ENCODE results near the gene C3orf70. TPM values are rescaled to one million over a fixed set of nuclear protein-coding genes. Genes with fewer than 3 reads are reported as not detected.

Gene C3orf70
- total and polyA plus RNA-seq, 10 donors = 0.41 to 9.9 (median 5.7) TPM

DNA sequence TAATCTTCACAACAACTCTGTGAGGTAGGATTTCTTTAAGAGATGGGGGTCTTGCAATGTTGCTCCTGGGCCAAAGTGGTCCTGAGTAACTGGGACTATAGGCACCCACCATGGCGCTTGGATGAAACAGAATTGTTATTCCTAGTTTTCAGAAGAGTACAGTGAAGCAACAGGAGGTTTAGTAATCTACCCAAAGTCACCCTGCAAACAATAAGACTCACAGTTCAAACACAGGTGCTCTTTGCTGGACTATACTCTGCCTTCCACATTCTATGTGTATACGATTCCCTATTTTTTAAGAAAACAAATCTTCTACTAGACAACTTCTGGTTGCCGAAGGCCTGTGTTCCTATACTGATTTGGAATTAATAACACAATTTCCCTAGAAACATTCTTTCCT, 8.1 kb downstream of the C3orf70 start:
- 81 to 97% (median 97%) methylated on average over 3 of the region's 3 CpGs for WGBS, 5 donors
- peaks cover 0 to 26% (median 0%) of the 10 kb centered on the region in 7 donors for H3K27me3 ChIP-seq (replicated peaks in 1 of 7)
- no peaks in the 10 kb centered on the region for H3K9me3 ChIP-seq
- H3K27ac ChIP-seq = no peak overlapping the region
- H3K4me3 ChIP-seq = no peak overlapping the region
- TF ChIP-seq POLR2A (IDR thresholded peaks at IDR 0.05) (no peak), POLR2AphosphoS5 (IDR thresholded peaks at IDR 0.05) (no peak)
- TF ChIP-seq, protein P1, sequence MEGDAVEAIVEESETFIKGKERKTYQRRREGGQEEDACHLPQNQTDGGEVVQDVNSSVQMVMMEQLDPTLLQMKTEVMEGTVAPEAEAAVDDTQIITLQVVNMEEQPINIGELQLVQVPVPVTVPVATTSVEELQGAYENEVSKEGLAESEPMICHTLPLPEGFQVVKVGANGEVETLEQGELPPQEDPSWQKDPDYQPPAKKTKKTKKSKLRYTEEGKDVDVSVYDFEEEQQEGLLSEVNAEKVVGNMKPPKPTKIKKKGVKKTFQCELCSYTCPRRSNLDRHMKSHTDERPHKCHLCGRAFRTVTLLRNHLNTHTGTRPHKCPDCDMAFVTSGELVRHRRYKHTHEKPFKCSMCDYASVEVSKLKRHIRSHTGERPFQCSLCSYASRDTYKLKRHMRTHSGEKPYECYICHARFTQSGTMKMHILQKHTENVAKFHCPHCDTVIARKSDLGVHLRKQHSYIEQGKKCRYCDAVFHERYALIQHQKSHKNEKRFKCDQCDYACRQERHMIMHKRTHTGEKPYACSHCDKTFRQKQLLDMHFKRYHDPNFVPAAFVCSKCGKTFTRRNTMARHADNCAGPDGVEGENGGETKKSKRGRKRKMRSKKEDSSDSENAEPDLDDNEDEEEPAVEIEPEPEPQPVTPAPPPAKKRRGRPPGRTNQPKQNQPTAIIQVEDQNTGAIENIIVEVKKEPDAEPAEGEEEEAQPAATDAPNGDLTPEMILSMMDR (IDR thresholded peaks at IDR 0.05 in 8 of 11, conservative IDR thresholded peaks at IDR 0.05 in 3 of 11) = no peak
- no peak for DNase-seq
- no peaks in the 10 kb centered on the region for H3K4me1 ChIP-seq
- intact Hi-C loops (cut with DNase I; ENCODE audit: low total_unique reads) = no loop called here
- H3K36me3 ChIP-seq = no peaks in the 10 kb centered on the region

DNA sequence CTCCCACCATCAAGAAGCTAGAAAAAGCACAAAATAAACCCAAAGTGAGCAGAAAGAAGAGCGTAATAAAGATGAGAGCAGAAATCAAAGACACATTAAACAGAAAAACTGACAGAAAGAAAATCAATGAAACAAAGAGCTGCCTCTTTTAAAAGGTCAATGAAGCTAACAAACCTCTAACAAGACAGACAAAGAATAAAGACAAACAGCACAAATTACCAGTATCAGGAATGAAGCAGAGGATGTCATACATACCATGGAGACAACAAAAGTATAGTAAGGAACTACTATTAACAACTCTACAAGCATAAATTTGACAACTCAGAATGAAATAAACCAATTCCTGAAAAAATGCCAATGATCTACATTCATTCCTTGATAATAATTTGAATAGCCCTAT, 15.0 kb downstream of the C3orf70 start:
- no peaks in the 10 kb centered on the region for H3K36me3 ChIP-seq
- no peaks in the 10 kb centered on the region for H3K9me3 ChIP-seq
- TF ChIP-seq, protein P1 (IDR thresholded peaks at IDR 0.05 in 8 of 11, conservative IDR thresholded peaks at IDR 0.05 in 3 of 11) = no peak
- TF ChIP-seq POLR2A (IDR thresholded peaks at IDR 0.05) (no peak), POLR2AphosphoS5 (IDR thresholded peaks at IDR 0.05) (no peak)
- DNase-seq = no peak
- no peaks in the 10 kb centered on the region for H3K27me3 ChIP-seq (replicated peaks in 1 of 7)
- no peaks in the 10 kb centered on the region for H3K4me1 ChIP-seq
- intact Hi-C loops (cut with DNase I; ENCODE audit: low total_unique reads) = no loop called here
- no peak overlapping the region for H3K27ac ChIP-seq
- 91 to 100% (median 94%) methylated on average over 1 of the region's 1 CpG for WGBS, 5 donors
- H3K4me3 ChIP-seq = no peak overlapping the region

DNA sequence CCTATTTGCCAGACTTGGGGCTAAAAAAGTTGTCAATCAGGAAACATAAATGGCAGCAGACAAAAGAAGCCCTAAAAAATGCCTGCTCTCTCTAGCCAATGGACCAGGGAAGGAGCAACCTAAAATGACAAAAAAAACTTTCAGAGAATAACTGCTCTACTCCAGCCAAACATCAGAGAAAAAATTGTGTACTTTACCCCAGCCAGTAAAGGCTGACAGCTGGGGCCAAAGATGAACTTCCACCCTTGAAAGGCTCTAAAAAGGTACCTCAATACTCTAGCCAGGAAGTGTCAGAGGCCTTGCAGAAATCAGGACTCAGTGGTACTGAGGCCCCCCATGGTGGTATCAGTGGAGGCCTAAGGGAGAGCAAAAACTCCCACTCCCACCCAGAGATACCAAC, 18.4 kb downstream of the C3orf70 start:
- H3K4me3 ChIP-seq = no peak overlapping the region
- no peak for DNase-seq
- no peaks in the 10 kb centered on the region for H3K4me1 ChIP-seq
- no peaks in the 10 kb centered on the region for H3K9me3 ChIP-seq
- H3K36me3 ChIP-seq = no peaks in the 10 kb centered on the region
- TF ChIP-seq POLR2AphosphoS5 (IDR thresholded peaks at IDR 0.05) (no peak), POLR2A (IDR thresholded peaks at IDR 0.05) (no peak)
- TF ChIP-seq, protein P1 (IDR thresholded peaks at IDR 0.05 in 8 of 11, conservative IDR thresholded peaks at IDR 0.05 in 3 of 11) = no peak
- H3K27ac ChIP-seq = no peak overlapping the region
- H3K27me3 ChIP-seq (replicated peaks in 1 of 7) = no peaks in the 10 kb centered on the region
- intact Hi-C loops (cut with DNase I; ENCODE audit: low total_unique reads) = no loop called here

DNA sequence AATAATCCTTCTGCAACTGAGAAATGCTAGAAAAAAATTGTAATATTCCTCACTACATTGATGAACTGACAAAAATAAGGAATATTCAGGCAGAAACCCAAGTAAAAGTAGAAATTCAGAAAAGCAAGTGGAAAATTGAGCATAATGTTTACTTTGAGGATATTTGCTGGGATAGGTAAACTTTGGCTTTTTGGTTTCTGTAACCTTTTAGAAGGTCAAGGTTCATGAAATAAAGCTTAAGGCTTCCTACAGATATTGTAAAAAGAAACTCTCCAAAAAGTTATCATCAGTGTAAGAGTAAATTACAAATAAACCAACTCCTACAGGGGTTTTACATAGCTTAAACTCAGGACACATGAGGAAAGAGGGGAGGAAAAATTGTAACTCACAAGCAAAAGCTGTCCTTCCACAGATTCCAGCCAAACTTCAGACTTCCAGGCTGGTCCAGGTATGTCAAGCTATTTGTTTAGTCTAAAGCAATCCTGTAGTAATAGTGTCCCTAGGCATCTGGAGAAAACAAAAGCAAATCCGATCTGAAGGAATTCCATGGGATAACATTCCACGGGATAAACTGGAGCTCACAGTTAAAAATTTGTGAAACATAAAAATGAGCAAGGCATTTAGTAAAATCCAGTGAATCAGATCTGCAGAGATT, 21.1 kb downstream of the C3orf70 start:
- intact Hi-C loops (cut with DNase I; ENCODE audit: low total_unique reads) = no loop called here

More for the DNA sequence above, 21.1 kb downstream of the C3orf70 start:
- no peaks in the 10 kb centered on the region for H3K9me3 ChIP-seq
- H3K4me3 ChIP-seq = no peak overlapping the region
- no peak overlapping the region for H3K27ac ChIP-seq
- 86 to 95% (median 92%) methylated on average over 2 of the region's 2 CpGs for WGBS, 5 donors
- H3K27me3 ChIP-seq (replicated peaks in 1 of 7) = no peaks in the 10 kb centered on the region
- H3K4me1 ChIP-seq = no peaks in the 10 kb centered on the region
- no peaks in the 10 kb centered on the region for H3K36me3 ChIP-seq
- TF ChIP-seq POLR2AphosphoS5 (IDR thresholded peaks at IDR 0.05) = no peak
- TF ChIP-seq POLR2A (IDR thresholded peaks at IDR 0.05) = no peak
- TF ChIP-seq, protein P1 (IDR thresholded peaks at IDR 0.05 in 8 of 11, conservative IDR thresholded peaks at IDR 0.05 in 3 of 11) = no peak
- DNase-seq = no peak

All from spleen (tissue), 11 donors.